CD4-positive, alpha-beta T cell treated with Interleukin-10 for 1 hour (primary cell): ENCODE data around the gene CAMTA1.

Experiments used
- DNase-seq: peaks from one replicate; pipeline ENCODE4 v3.0.0-alpha.2; 2020

CAMTA1 gene

DNA sequence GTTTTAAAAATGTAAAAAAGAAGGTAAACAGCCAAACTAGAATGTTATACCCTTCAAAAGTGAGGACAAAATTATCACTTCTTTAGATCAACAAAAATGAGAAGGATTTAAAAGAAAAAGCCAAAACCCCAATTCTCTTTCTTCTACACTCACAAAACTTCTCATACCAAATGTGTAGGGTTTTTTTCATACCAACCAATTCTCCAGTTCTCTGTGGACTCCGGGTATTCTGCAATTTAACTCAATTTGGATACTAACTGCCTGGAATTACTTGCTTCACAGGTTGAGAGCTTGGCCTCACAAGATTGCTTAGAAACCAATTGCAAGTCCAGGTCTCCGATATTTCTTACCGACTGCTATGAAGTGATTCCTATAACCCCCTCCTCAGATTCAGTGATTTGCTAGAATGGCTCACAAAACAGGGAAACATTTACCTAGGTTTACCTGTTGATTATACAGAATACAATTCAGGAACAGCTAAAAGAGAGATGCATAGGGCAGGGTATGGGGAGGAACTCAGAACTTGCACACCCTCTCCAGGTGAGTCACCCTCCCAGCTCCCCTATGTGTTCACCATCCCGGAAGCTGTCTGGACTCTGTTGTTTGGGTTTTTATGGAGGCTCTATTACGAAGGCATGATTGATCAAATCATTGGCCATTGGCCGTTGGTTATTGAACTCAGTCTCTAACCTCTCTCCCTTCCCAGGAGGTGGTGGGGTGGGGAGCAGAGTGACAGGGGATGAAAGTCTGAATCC lies 67.1 kb downstream of the CAMTA1 start:
- no peak for DNase-seq

DNA sequence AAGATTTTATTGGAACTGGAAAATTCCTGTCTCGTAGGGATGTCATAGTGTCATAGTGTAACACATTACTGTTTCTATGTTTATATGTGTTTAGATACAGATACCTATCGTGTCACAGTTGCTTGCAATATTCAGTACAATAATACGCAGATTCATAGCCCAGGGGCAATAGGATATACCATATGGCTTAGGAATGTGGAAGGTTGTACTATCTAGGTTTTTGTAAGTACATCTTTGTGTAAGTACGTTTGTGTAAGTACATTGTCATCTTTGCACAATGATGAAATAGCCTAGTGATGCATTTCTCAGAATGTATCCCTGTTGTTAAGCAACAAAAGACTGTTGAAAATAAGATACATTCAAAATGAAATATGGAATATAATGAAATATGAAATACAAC lies 68.9 kb downstream of the CAMTA1 start:
- DNase-seq, result no peak

DNA sequence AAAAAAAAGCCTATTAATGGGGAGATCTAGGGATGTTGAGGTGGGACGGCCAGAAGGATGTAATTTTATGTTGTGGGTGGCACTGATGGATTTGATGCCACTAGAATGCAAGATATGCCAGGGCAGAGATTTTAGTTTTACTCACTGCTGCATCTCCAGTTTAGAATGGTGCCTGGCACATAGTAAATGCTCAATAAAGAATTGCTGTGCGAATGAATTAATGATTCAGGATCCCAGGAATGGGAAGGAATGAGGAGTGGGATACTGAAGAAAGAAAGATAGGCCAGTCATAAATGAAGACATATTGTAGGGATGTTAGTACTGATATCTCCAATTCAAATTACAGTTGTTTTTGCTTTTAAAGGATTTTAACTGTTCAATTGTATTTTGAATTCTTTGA lies 72.6 kb downstream of the CAMTA1 start:
- DNase-seq, result no peak

DNA sequence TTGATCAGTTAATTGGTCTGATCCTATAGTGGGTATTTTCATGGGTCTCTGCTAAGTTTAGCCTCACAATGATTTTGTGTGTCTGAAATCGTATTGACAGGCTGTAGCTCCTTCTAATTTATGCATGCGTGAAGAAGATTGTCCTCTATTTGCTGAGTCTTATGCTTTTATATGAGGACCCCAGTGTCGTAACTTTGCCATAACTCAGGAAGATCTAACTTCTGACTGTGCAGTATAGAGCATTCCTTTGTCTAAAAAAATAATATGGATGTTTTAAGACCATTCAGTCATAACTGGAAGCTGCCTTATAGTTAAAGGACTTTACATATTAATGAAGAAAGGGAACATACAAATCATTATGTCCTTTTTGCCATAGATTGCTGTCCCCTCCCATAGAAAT lies 73.3 kb downstream of the CAMTA1 start:
- no peak for DNase-seq

DNA sequence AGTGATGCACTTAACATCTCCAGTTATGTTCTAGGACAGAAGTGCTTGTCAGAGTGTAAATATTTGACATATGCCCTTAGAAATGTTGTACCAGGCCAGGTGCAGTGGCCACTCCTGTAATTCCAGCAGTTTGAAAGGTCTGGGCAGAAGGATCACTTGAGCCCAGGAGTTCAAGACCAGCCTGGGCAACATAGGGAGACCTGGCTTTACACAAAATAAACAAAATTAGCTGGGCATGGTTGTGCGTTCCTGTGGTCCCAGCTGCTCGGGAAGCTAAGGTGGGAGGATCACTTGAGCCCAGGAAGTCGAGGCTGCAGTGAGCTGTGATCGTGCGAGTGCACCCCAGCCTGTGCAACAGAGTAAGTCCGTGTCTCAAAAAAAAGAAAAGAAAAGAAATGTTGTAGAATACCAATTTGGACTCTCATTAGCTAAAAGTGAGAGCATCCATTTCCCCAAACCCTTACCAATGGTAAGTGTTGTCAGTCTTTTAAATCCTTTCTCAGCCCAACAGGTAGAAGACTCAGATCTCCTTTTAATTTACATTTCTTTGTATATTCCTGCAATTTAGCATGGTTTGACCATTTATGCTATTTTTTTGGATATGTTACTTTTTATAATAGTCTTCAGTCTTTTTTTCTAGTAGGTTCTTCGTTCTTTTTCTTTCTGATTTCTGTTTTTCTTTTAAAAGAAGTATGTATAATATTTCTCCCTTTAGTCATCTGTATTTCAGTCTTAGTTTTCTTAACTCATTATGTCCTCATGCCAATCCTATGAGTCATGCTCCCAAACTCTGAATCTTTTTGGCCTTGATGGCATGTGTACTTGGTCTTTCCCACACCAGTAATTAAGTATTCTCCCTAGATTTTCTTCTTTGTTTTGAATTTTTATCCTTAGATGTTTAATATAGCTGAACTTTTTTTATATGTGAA lies 74.4 kb downstream of the CAMTA1 start:
- DNase-seq, result no peak

DNA sequence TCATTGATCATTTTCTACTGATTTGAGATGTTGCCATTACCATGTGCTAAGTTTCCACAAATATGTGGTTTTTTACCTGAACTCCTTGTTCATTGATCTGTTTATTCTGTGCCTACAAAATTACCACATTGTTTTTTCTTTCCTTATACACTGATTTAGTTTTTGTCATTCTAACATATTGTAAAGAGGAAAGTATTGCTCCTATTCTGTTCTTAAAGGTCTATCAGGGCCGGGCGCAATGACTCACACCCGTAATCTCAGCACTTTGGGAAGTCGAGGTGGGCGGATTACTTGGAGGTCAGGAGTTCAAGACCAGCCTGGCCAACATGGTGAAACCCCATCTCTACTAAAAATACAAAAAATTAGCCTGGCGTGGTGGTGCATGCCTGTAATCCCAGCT lies 75.1 kb downstream of the CAMTA1 start:
- no peak for DNase-seq

DNA sequence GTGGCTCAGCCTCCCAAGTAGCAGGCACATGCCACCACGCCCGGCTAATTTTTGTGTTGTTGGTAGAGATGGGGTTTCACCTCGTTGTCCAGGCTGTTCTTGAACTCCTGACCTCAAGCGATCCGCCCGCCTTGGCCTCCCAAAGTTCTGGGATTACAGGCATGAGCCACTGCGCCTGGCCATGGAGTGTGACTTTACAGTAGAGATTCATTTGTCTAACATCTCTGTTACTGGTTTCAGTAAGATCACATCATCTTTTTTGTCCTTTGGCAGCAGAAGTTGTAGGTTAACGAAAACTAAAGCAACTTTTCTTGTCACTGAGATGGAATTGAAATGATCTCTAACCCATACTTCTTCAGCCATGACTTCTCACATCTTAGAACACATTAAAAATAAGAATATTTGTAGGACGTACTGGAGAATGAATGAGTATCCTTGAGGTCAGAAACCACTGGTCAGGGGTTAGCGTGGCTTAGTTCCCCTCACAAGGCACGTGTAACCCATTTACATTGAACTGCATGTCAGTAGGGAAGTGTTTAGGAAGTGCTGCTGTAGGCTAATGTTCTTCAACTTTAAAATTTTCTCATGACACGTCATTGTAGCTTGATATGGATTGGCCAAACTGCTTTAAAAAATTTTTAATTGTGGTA lies 75.9 kb downstream of the CAMTA1 start:
- DNase-seq, result no peak

DNA sequence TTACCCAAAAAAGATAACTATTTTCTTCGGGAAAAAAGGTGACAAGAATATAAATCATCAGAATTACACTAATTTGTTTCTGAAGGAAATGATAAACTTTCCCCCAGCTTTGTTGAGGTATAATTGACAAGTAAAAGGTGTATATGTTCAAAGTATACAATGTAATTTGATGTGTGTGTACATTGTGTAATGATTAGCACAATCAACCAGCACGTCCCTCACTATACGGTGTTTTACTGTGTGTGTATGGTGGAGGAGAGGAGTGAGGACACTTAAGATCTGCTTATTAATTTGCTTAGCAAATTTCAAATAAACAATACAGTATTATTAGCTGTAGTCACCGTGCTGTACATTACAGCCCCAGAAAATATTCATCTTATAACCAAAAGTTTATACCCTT lies 77.7 kb downstream of the CAMTA1 start:
- no peak for DNase-seq

DNA sequence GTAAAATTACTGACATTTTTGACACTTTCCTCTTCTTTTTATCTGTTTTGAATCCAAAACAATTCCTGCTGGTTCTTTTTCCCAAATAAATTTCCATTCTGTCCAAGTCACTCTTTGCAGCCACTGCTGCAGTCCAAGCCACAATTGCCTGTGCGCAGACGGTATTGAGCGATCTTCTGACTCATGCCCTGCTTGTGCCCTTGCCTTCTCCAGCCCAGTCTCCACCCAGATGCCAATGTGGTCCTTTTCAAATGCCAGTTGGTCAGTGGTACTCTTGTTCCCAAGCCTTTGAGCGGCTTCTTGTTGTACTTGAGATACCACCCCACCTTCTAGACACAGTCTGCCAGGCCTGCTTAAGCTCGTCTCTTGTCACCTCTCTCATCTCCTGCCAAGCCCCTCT lies 78.9 kb downstream of the CAMTA1 start:
- no peak for DNase-seq

DNA sequence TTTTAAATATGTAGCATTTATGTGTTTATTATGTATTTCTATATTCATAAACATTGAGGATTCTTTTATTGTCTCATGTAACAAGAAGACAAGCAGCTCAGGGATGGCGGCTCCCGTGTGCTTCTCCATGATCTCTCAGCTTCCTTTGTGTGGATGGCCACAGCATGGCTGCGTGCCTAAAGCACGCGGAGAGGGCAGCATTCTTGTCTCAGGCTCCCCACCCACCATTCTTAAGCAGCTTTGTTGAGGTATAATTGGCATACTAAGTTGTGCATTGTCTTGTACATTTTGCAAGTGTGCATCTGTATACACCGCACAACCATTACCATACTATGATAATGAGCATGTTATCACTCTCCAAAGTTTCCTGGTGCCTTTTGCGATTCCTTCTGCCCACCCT lies 81.6 kb downstream of the CAMTA1 start:
- no peak for DNase-seq

DNA sequence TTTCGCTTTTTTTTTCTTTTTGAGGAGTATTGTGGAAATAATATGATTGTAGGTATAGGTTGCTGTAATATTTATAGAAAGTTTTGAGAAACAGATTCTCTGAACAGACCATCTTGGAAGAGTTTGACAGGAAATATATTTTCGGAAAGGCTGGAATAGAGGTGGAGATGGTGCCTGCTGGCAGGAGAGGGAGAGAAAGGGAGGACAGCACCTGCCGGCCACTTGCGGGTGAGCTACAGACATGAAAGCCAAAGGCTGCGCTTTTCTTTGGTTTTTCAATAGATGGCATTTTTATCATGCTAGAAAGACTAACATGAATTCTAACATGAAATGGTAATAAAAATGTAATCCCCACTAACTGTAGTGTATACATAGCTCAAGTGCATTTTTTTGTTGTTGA lies 82.1 kb downstream of the CAMTA1 start:
- no peak for DNase-seq

DNA sequence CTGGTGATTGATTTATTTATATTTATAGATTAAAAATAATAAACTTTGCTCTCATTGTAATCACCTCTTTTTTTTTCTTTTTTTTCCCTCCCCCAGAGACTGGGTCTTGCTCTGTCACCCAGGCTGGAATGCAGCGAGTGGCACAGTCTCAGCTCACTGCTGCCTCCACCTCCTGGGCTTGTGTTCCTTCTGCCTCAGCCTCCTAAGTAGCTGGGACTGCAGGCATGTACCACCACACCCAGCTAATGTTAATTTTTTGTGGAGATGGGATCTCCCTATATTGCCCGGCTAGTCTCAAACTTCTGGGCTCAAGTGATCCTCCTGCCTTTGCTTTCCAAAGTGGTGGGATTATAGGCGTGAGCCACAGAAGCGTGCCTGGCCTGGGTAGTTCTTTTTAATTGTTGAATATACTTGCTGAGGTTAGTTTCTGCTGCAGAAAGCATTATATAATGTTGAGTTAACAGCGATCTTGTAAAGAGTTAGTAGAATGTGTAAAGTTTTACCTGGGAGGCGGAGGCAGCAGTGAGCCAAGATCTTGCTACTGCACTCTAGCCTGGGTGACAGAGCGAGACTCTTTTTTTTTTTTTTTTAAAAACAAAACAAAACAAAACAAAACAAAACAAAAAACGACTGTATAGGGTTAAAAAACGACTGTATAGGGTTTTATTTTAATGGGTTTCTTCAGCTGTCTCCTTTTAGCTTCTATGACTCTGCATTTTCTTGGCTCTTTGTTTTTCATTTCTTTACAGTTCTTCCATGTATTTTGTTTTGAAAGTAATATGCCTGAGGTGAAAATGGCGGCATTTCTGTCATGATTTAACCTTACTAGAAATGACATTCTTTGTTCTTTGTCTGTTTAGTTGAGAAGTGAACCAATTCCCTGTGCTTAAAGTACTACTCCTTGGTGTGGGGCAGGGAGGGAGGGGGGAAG lies 82.7 kb downstream of the CAMTA1 start:
- no peak for DNase-seq

DNA sequence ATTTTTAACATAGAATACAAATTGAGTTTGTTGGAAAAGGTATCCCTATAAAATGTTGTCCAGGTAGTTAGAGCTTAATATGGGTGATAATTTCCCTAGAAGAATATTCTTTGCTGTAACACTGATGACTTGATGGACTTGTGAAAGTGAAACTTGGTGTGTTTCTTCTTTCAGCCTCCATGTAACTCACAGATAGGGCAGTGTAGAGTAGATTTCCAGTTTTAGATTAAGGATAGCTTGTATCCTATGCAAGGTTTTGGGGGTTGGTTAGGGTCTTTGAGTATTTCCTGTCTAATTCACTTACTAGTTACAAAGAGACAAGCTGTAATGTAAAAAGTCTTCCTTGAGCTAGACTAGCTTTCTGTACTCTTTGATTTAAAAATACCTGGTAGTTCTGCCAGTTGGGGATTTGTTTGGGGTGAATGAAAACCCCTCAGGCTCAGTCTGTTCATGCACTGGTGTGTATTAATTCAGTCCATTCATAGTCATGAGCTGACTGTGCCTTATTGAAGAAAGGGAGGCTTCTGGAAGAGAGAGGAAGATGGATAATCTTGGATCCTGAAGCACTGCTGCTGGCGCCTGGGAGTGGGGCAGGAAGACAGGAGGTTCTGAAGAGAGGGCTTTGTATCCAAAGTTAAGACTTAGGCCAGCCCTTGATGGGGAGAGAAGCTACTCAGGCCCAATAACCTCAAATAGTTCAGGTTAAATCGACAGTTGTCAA lies 83.6 kb downstream of the CAMTA1 start:
- no peak for DNase-seq

DNA sequence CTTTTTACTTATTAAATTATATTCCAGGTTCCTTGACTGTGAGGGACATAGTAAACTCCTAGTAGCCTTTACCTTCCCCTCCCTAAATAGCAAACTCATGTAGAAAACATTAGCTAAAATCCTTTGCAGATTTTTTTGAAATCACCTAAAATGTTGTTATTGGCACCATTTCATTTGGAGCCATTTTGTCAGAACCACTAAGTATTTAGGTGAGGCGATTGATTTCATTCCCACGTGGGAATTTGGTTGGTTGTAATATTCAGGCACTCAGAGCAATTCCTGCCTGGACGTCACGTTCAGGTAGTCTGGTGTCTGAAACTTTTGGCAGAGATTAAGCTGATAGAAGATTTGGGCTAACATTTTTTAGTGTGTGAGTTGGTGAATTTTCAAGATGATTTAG lies 84.3 kb downstream of the CAMTA1 start:
- DNase-seq, result no peak

DNA sequence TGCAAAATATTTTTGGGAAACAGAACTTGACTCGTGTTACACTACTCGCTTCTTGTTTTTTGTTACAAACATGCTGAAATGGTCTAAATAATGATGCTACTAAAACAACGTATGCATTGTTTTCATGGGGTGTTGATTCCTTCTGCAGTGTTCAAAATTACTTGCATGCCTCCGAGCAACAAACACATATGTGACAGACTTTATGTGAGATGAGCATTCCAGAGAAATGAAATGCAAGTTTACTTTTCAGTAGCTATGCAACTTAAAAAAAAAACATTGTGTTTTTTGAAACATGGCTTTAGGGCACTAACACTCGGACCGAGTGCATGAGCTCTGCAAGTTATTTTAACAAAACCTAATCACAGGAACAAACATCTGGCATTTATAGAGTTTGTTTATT lies 84.8 kb downstream of the CAMTA1 start:
- DNase-seq, result no peak

DNA sequence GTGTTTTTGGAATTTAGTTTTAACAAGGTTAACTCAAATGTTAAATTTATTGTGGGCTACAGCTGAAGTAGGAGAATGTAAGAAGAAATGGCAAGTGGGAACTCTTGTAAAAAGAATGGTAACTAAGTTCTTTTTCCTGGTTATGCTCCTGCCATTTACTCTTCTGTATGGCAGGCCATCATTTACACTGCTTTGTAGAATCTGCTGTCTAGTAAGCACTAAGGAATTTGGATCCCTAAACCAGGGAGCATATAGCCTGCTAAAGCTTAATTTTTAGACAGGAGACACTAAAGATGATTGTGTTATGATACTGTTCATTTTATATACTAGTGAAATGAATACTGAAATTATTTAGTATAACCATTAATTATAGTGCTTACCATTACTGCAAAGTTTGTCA lies 85.3 kb downstream of the CAMTA1 start:
- no peak for DNase-seq

DNA sequence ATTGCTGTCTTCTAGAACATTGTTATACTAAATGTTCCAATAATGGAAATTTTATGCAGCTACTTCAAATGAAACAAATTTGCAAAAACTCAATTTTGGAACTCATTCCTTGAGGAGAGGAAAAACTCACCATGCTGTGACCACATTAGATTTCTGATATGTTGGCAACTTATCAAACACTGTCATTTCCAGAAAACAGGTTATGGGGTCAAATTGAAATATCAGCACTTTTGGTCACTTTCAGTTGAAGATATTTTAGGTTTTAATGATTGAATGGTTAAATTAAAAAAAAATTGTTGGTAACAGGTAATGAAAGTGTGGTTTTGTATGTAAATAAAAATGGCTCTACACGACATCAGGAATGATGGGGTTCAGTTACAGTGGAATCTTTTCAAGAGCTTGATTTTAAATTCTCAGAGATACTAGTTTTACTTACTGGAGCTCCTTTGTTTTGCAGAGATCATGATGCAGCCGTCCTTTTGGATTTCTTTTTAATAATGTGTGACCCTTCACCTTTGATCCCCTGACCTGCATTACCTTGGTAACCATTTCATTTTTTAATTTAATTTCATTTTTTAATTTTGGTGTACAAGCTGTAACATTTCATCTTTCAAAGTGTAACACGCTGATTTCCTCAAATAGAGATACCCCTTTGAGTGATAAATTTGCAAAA lies 86.2 kb downstream of the CAMTA1 start:
- no peak for DNase-seq

DNA sequence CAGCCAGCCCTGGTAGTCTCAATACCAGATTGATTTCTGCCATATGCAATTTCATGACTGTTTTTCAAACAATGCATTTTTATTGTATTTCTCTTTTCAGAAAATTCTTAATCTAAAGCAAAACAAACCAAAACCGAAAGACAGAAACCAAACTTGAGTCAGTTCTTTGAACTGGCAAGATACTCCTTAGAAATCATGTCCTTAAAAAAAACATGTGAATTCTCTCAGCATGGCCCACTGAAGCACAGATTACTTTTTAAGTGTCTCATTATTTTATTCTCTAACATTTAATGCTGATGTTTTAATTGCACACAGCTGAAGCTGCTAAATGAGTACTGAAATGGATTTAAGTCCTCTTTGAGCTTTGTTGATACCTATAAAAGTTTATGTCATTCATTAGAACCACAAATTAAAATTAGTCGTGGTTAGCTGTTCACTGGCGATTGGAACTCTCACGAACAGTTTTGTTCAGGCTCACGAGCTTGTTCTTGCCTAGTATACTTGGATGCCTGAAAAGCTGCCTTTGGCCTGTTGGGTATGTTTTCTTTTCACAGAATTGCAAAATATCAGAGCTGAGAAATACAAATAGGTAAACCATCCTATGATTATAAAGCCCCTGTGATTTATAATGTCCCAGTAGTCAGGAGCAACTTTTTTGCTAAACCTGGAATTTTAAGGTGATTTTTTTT lies 87.5 kb downstream of the CAMTA1 start:
- DNase-seq, result no peak

DNA sequence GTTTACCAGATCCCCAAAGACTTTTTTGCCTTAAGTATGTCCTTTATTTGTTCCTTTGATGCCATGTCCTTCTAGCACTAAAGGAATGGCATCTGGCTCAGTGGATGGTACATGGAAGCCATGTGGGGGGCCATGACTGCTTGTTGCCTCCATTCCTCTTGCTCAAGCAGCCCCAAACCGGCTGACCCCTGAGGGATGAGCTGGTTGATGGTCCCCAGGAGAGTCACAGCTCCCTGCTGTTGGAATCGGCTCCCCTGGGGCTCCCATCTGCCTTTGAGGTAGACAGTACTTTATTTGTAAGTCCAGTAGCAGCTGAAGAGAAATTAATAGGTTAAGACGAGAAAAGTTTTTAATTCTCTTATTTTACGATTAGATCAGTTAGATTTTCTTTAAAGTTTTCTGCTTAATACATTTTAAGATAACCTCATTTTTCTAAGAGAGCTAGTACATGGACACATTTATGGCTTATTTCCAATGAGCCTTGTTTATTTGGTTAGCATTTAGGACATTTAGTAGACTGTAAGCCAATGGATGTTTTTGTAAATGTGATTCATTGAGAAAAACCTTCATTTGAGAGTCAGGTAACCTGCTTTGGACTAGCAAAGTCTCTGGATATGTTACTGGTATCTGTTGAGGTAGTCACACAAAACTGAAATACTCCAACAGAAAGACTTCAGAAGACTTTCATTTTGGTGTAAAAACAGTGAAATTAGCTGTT lies 88.2 kb downstream of the CAMTA1 start:
- DNase-seq, result no peak

DNA sequence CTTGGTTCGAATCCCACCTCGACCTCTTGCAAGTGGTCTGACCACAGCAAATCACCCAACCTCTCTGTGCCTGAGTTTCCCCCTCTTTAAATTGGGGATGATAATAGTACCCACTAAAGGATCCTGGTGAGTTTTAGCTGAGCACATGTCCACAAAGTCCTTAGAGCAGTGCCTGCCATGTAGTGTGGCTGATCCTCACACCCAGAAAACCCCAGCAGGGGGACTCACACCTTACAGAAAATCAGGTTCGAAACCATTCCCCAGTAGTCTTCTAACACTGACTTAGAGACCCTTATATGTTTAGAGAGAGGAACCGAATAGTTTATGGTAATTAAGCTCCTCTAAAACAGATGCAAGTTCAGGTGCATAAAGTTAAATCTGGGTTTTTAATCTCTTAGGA lies 89.0 kb downstream of the CAMTA1 start:
- DNase-seq, result no peak
